Trophoblast cell (in vitro differentiated cells and primary cell): ENCODE data around the gene SLC23A2.
"Not testable (repeated sequence)": the region's sequence is repeated elsewhere in the genome, so short reads cannot be mapped to it uniquely, and the experiment has no call there.

Experiments used
- DNase-seq, 2 donors: peaks; one replicate each; pipeline ENCODE4 v3.0.0-alpha.2; 2016
- H2AFZ ChIP-seq: 2 replicates; pipeline ENCODE4 v1.6.1; 2013; ENCODE audit warnings: low read length, moderate library complexity, mild to moderate bottlenecking; ENCODE audit not compliant: insufficient read depth, poor library complexity
- H2AK5ac ChIP-seq: 2 replicates; pipeline ENCODE4 v1.6.1; 2013; ENCODE audit warnings: mild to moderate bottlenecking, low read length
- H2BK120ac ChIP-seq: 2 replicates; pipeline ENCODE4 v1.6.1; 2013; ENCODE audit warnings: low read length, mild to moderate bottlenecking, moderate library complexity; ENCODE audit not compliant: insufficient read depth, poor library complexity
- H2BK12ac ChIP-seq: 2 replicates; pipeline ENCODE4 v1.6.1; 2013; ENCODE audit warnings: mild to moderate bottlenecking, low read length, moderate library complexity
- H2BK5ac ChIP-seq: 2 replicates; pipeline ENCODE4 v1.6.1; 2013; ENCODE audit warnings: low read length, low read depth, moderate library complexity, mild to moderate bottlenecking; ENCODE audit not compliant: poor library complexity
- H3K14ac ChIP-seq: 2 replicates; pipeline ENCODE4 v1.6.1; 2013; ENCODE audit warnings: mild to moderate bottlenecking, low read length
- H3K18ac ChIP-seq: 2 replicates; pipeline ENCODE4 v1.6.1; 2013; ENCODE audit warnings: mild to moderate bottlenecking, low read length
- H3K23ac ChIP-seq: 2 replicates; pipeline ENCODE4 v1.6.1; 2013; ENCODE audit warnings: low read length
- H3K27ac ChIP-seq: 2 replicates; pipeline ENCODE4 v1.5.1; 2013; ENCODE audit warnings: low read depth, mild to moderate bottlenecking, inconsistent platforms, low read length, moderate library complexity
- H3K27me3 ChIP-seq: 2 replicates; pipeline ENCODE4 v1.6.1; 2013; ENCODE audit warnings: inconsistent platforms, mild to moderate bottlenecking, low read length, moderate library complexity; ENCODE audit not compliant: insufficient read depth
- H3K36me3 ChIP-seq, 2 experiments: 1 replicate in 1 of 2; 2 replicates in 1 of 2; pipeline ENCODE4 v1.6.1; 2013; ENCODE audit warnings: low read length in 2 of 2, mild to moderate bottlenecking in 2 of 2, moderate library complexity in 1 of 2; ENCODE audit not compliant: insufficient read depth in 2 of 2, control insufficient read depth in 1 of 2
- H3K4ac ChIP-seq: 2 replicates; pipeline ENCODE4 v1.6.1; 2013; ENCODE audit warnings: low read depth, mild to moderate bottlenecking, low read length, moderate library complexity
- H3K4me1 ChIP-seq, 2 experiments: 1 replicate in 1 of 2; 2 replicates in 1 of 2; pipeline ENCODE4 v1.6.1; 2013; ENCODE audit warnings: low read length in 2 of 2, mild to moderate bottlenecking in 2 of 2, moderate library complexity in 1 of 2; ENCODE audit not compliant: insufficient read depth in 2 of 2, control insufficient read depth in 1 of 2
- H3K4me2 ChIP-seq: 2 replicates; pipeline ENCODE4 v1.6.1; 2013; ENCODE audit warnings: inconsistent platforms, mild to moderate bottlenecking, low read length, moderate library complexity
- H3K4me3 ChIP-seq: 2 replicates; pipeline ENCODE4 v1.5.1; 2013; ENCODE audit warnings: mild to moderate bottlenecking, low read depth, low read length, inconsistent platforms
- H3K79me1 ChIP-seq: one replicate; pipeline ENCODE4 v1.6.1; 2013; ENCODE audit warnings: low read length
- H3K79me2 ChIP-seq: 2 replicates; pipeline ENCODE4 v1.6.1; 2013; ENCODE audit warnings: low read length, mild to moderate bottlenecking; ENCODE audit not compliant: control insufficient read depth, insufficient read depth, poor library complexity
- H3K9ac ChIP-seq: 2 replicates; pipeline ENCODE4 v1.6.1; 2013; ENCODE audit warnings: mild to moderate bottlenecking, low read length
- H3K9me3 ChIP-seq: 2 replicates; pipeline ENCODE4 v1.6.1; 2013; ENCODE audit warnings: low read depth, mild to moderate bottlenecking, control low read depth, inconsistent platforms, low read length; ENCODE audit not compliant: insufficient read depth
- H4K12ac ChIP-seq: 2 replicates; pipeline ENCODE4 v1.6.1; 2013; ENCODE audit warnings: low read depth, mild to moderate bottlenecking, low read length, moderate library complexity
- H4K8ac ChIP-seq: 2 replicates; pipeline ENCODE4 v1.6.1; 2013; ENCODE audit warnings: low read depth, mild to moderate bottlenecking, low read length, moderate library complexity
- H4K91ac ChIP-seq: one replicate; pipeline ENCODE4 v1.6.1; 2013; ENCODE audit warnings: low read depth, mild to moderate bottlenecking, low read length, moderate library complexity
- WGBS: extraction: QIAGEN DNeasy Blood & Tissue Kit; methylation state at CpG from one replicate; pipeline ENCODE4 v1.1.7; 2013; ENCODE audit warnings: missing lambda C conversion rate; ENCODE audit not compliant: insufficient read length, insufficient coverage; ENCODE audit errors: extremely low coverage; 5-methylcytosine and 5-hydroxymethylcytosine counted together

Gene SLC23A2

GRCh38 chr20:4848829-4849228 is 152.5 kb downstream of the SLC23A2 start:
- H3K9ac ChIP-seq, DNase-seq, H4K12ac ChIP-seq, H3K4me2 ChIP-seq, H2AFZ ChIP-seq, H2BK120ac ChIP-seq, H3K18ac ChIP-seq, H3K4ac ChIP-seq, H3K79me1 ChIP-seq, H3K79me2 ChIP-seq, H2BK5ac ChIP-seq, H3K9me3 ChIP-seq, H3K4me1 ChIP-seq, H3K14ac ChIP-seq, H3K27ac ChIP-seq, H3K27me3 ChIP-seq, H4K8ac ChIP-seq, H3K23ac ChIP-seq, H2BK12ac ChIP-seq, H4K91ac ChIP-seq, H3K36me3 ChIP-seq, H2AK5ac ChIP-seq, H3K4me3 ChIP-seq: not testable (repeated sequence)
- no CpG with 5 or more reads among the region's 3 CpGs for WGBS

- H4K12ac ChIP-seq, result no peak overlapping the region
- no peak overlapping the region for H2BK120ac ChIP-seq
- no peak overlapping the region for H3K9ac ChIP-seq
- H3K4me1 ChIP-seq, result no peaks in the 10 kb centered on the region
- no peak overlapping the region for H2AK5ac ChIP-seq
- no peak overlapping the region for H2BK12ac ChIP-seq
- no peak overlapping the region for H3K23ac ChIP-seq
- DNase-seq, result peak; percentile 13 to 39
- H4K91ac ChIP-seq, result no peak overlapping the region
- no peak overlapping the region for H3K27ac ChIP-seq
- no CpG with 5 or more reads among the region's 7 CpGs for WGBS
- no peak overlapping the region for H2BK5ac ChIP-seq
- H3K79me1 ChIP-seq, result no peaks in the 10 kb centered on the region
- H3K27me3 ChIP-seq, result no peaks in the 10 kb centered on the region
- no peak overlapping the region for H2AFZ ChIP-seq
- no peak overlapping the region for H3K4me2 ChIP-seq
- H3K36me3 ChIP-seq, result peaks cover 1 to 3% of the 10 kb centered on the region in 2 experiments
- no peak overlapping the region for H3K4ac ChIP-seq
- H3K9me3 ChIP-seq, result no peaks in the 10 kb centered on the region
- H3K4me3 ChIP-seq, result no peak overlapping the region
- H4K8ac ChIP-seq, result no peak overlapping the region
- no peaks in the 10 kb centered on the region for H3K79me2 ChIP-seq
- no peak overlapping the region for H3K14ac ChIP-seq
- no peak overlapping the region for H3K18ac ChIP-seq
Observed at GRCh38 chr20:4848041-4848440, 153.3 kb downstream of the SLC23A2 start.

DNA sequence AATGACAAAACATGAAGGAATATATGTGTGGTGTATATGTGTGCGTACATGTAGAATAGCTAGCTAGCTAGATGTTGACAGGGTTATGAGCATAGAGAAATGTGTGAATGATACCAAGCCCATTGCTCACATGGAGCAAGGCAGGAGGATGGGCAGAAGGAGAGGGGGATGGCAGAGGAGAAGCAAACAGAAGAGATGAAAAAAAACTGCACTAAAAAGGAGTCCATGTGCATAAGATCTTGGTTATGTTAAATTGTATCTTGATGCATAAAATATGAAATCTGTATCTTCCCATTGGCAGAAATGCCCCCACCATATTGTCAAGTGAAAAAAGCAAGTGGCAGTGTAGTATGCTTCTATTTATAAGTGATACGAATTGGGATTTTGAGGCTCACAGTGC is 154.5 kb downstream of the SLC23A2 start:
- Histone ChIP-seq H2AK5ac (no peak overlapping the region), H3K4me1 (no peaks in the 10 kb centered on the region), H3K23ac (no peak overlapping the region), H4K12ac (no peak overlapping the region), H3K9ac (no peak overlapping the region), H3K27me3 (no peaks in the 10 kb centered on the region), H3K4me2 (no peak overlapping the region), H4K8ac (no peak overlapping the region), H3K79me2 (no peaks in the 10 kb centered on the region), H4K91ac (no peak overlapping the region), H3K14ac (no peak overlapping the region), H3K4me3 (no peak overlapping the region), H3K27ac (no peak overlapping the region), H2BK12ac (no peak overlapping the region), H2BK120ac (no peak overlapping the region), H2BK5ac (no peak overlapping the region), H3K36me3 (no peaks in the 10 kb centered on the region), H3K18ac (no peak overlapping the region), H3K9me3 (no peaks in the 10 kb centered on the region), H3K4ac (no peak overlapping the region), H2AFZ (no peak overlapping the region), H3K79me1 (no peaks in the 10 kb centered on the region)
- WGBS, result no CpG with 5 or more reads among the region's 2 CpGs
- DNase-seq, result no peak

GRCh38 chr20:4844751-4845465 is 156.4 kb downstream of the SLC23A2 start:
- DNase-seq, result no peak
- no peaks in the 10 kb centered on the region for H3K79me1 ChIP-seq
- H2AFZ ChIP-seq, result no peak overlapping the region
- H3K4ac ChIP-seq, result no peak overlapping the region
- H4K91ac ChIP-seq, result no peak overlapping the region
- no peak overlapping the region for H3K9ac ChIP-seq
- H3K4me3 ChIP-seq, result no peak overlapping the region
- no peaks in the 10 kb centered on the region for H3K79me2 ChIP-seq
- no peak overlapping the region for H2BK5ac ChIP-seq
- no peak overlapping the region for H3K14ac ChIP-seq
- H3K36me3 ChIP-seq, result no peaks in the 10 kb centered on the region
- no peak overlapping the region for H3K23ac ChIP-seq
- H3K9me3 ChIP-seq, result no peaks in the 10 kb centered on the region
- no peak overlapping the region for H2BK120ac ChIP-seq
- no CpG with 5 or more reads among the region's 9 CpGs for WGBS
- no peak overlapping the region for H2AK5ac ChIP-seq
- no peak overlapping the region for H4K12ac ChIP-seq
- no peaks in the 10 kb centered on the region for H3K4me1 ChIP-seq
- H2BK12ac ChIP-seq, result no peak overlapping the region
- no peak overlapping the region for H3K18ac ChIP-seq
- no peak overlapping the region for H3K27ac ChIP-seq
- no peak overlapping the region for H4K8ac ChIP-seq
- H3K4me2 ChIP-seq, result no peak overlapping the region
- no peaks in the 10 kb centered on the region for H3K27me3 ChIP-seq
